K562 (cell line): ENCODE measurements around the gene GSTM2. TPM values are rescaled to one million over a fixed set of nuclear protein-coding genes. Genes with fewer than 3 reads are reported as not detected.
A peak's percentile ranks its signal among the peaks of the same experiment; 100 is the strongest.

Experiments
- ATAC-seq: fragments of 200-7000 bp; cut with Tn5 transposase; 3 replicates; pipeline ENCODE4 v1.9.1; 2020; ENCODE audit warnings: moderate library complexity
- BruUV-seq: library from RNA; stranded (reverse); fragments of 400-500 nt; replicated peaks from 2 replicates; lab custom pipeline; 2021; lab: Mats Ljungman, UMichigan
- CTCF ChIA-PET: fragments of 300-600 bp; formaldehyde crosslinking; extraction: SDS; loops from one replicate; lab custom pipeline; 2021; ENCODE audit warnings: low intra/inter-chr PET ratio; lab: Yijun Ruan, JAX
- POLR2A ChIA-PET: fragments of 300-600, 350-650 bp; sonication (Branson Sonifier 250); formaldehyde crosslinking; extraction: SDS; loops from one replicate; lab custom pipeline; 2021; ENCODE audit warnings: antibody characterized with exemption, inconsistent platforms; lab: Yijun Ruan, JAX
- DNase-seq, 4 experiments: peaks; one replicate each; pipeline versions ENCODE4 v3.0.0 to v3.0.0-alpha.2; 2011 to 2018; ENCODE audit warnings: low spot score in 3 of 4, mixed read lengths in 3 of 4; ENCODE audit errors: extremely low read depth in 1 of 4
- FAIRE-seq: peaks from 2 replicates; lab custom pipeline; 2011; peaks lifted over from hg19 to GRCh38; lab: Jason Lieb, UNC
- H2AFZ ChIP-seq: 2 replicates; pipeline ENCODE4 v1.6.0; 2011; ENCODE audit warnings: low read depth, low read length, control low read depth, inconsistent platforms
- H3K27ac ChIP-seq: fragments of 200-600 bp; 3 replicates; pipeline ENCODE4 v1.8.0; 2011; ENCODE audit warnings: low read depth, mild to moderate bottlenecking, control low read depth, inconsistent platforms, low read length, moderate library complexity, mixed read lengths; ENCODE audit errors: extremely low read depth
- H3K27me3 ChIP-seq, 2 experiments: fragments of 300-600 bp in 1 of 2; 2 replicates in 1 of 2; 3 replicates in 1 of 2; pipeline versions ENCODE4 v1.6.0 to v1.8.0; 2011; ENCODE audit warnings: inconsistent platforms in 2 of 2, low read length in 2 of 2, mild to moderate bottlenecking in 1 of 2, mixed read lengths in 1 of 2, moderate library complexity in 1 of 2; ENCODE audit not compliant: control insufficient read depth in 2 of 2, insufficient read depth in 2 of 2
- H3K36me3 ChIP-seq: fragments of 300-600 bp; 3 replicates; pipeline ENCODE4 v1.8.0; 2011; ENCODE audit warnings: mild to moderate bottlenecking, low read length, inconsistent platforms; ENCODE audit not compliant: control insufficient read depth, insufficient read depth
- H3K4me1 ChIP-seq, 2 experiments: fragments of 200-600 bp in 1 of 2; replicated peaks in 1 of 2; 2 replicates in 1 of 2; 3 replicates in 1 of 2; pipeline versions ENCODE4 v1.5.1 to v1.8.0; 2011; ENCODE audit warnings: inconsistent platforms in 2 of 2, low read length in 2 of 2, mild to moderate bottlenecking in 1 of 2, mixed read lengths in 1 of 2, moderate library complexity in 1 of 2; ENCODE audit not compliant: control insufficient read depth in 2 of 2, insufficient read depth in 2 of 2
- H3K4me2 ChIP-seq: 2 replicates; pipeline ENCODE4 v1.6.1; 2011; ENCODE audit warnings: low read length, control low read depth, inconsistent platforms, mixed read lengths; ENCODE audit not compliant: insufficient read depth
- H3K4me3 ChIP-seq: fragments of 200-600 bp; sonication (generic), shearing (Covaris generic); 2 replicates; pipeline ENCODE4 v1.5.1; 2016; ENCODE audit warnings: control low read depth, inconsistent platforms
- H3K79me2 ChIP-seq: fragments of 200-600 bp; 3 replicates; pipeline ENCODE4 v1.8.0; 2011; ENCODE audit warnings: low read length, inconsistent platforms; ENCODE audit not compliant: control insufficient read depth, insufficient read depth
- H3K9ac ChIP-seq, 2 experiments: 2 replicates each; pipeline versions ENCODE4 v1.6.0 to v1.6.1; 2011; ENCODE audit warnings: low read depth in 2 of 2, low read length in 2 of 2, control low read depth in 1 of 2, inconsistent platforms in 1 of 2, mild to moderate bottlenecking in 1 of 2, mixed read lengths in 1 of 2; ENCODE audit not compliant: insufficient read depth in 1 of 2
- H3K9me1 ChIP-seq: one replicate; pipeline ENCODE4 v1.6.0; 2011; ENCODE audit warnings: inconsistent platforms, mild to moderate bottlenecking, low read length, moderate library complexity; ENCODE audit not compliant: control insufficient read depth, insufficient read depth
- H3K9me3 ChIP-seq: replicated peaks from 2 replicates; pipeline ENCODE4 v1.5.1; 2011; ENCODE audit warnings: low read depth, low read length, inconsistent platforms; ENCODE audit not compliant: control insufficient read depth, insufficient read depth
- H4K20me1 ChIP-seq: replicated peaks from 2 replicates; pipeline ENCODE4 v1.6.1; 2011; ENCODE audit warnings: low read length, inconsistent platforms, mixed read lengths; ENCODE audit not compliant: control insufficient read depth, insufficient read depth
- FOXP1 ChIP-seq: sonication (generic); formaldehyde crosslinking; IDR thresholded peaks from 2 replicates; pipeline ENCODE4 v1.8.0; 2022; ENCODE audit warnings: mild to moderate bottlenecking, missing genetic modification reagents
- KAT2B ChIP-seq: IDR thresholded peaks from one replicate; pipeline ENCODE4 v1.6.1; 2012; ENCODE audit warnings: low read depth, mild to moderate bottlenecking, control low read depth, inconsistent platforms, low read length, moderate library complexity
- PTTG1 ChIP-seq: fragments of 450-650 bp; IDR thresholded peaks from 2 replicates; pipeline ENCODE4 v1.6.1; 2016; ENCODE audit warnings: low read depth, mild to moderate bottlenecking, missing genetic modification characterization, missing compliant biosample characterization
- THRB ChIP-seq: fragments of 450-650 bp; formaldehyde crosslinking; conservative IDR thresholded peaks from 2 replicates; pipeline ENCODE4 v1.4.0; 2022; ENCODE audit warnings: mild to moderate bottlenecking, missing genetic modification characterization
- VEZF1 ChIP-seq: fragments of 200-800 bp; sonication (Bioruptor generic); IDR thresholded peaks from 2 replicates; pipeline ENCODE4 v1.6.1; 2017; ENCODE audit warnings: missing genetic modification characterization, missing compliant biosample characterization
- ZFX ChIP-seq: sonication (generic); formaldehyde crosslinking; IDR thresholded peaks from 2 replicates; pipeline ENCODE4 v1.8.0; 2022; ENCODE audit warnings: mild to moderate bottlenecking, missing genetic modification reagents, moderate library complexity
- ZNF263 ChIP-seq: sonication (generic); formaldehyde crosslinking; IDR thresholded peaks from 2 replicates; pipeline ENCODE4 v1.8.0; 2022; ENCODE audit warnings: mild to moderate bottlenecking, missing genetic modification reagents, borderline replicate concordance
- ZNF76 ChIP-seq: fragments of 250-450 bp; sonication (Bioruptor Pico); IDR thresholded peaks from 2 replicates; pipeline ENCODE4 v1.4.0; 2020; ENCODE audit warnings: mild to moderate bottlenecking, moderate library complexity, borderline replicate concordance
- WGBS: fragments of 100-300 bp; shearing (Covaris generic); methylation state at CpG from one replicate; pipeline ENCODE4 v1.1.6; 2016; ENCODE audit warnings: low coverage, mixed read lengths; ENCODE audit not compliant: insufficient coverage; ENCODE audit errors: missing lambda C conversion rate; 5-methylcytosine and 5-hydroxymethylcytosine counted together
- in situ Hi-C: fragments of 300-500 bp; cut with MboI; formaldehyde crosslinking; loops from 4 replicates; pipeline ENCODE4 v1.15.0; 2018; ENCODE audit warnings: inconsistent platforms, mixed read lengths
- intact Hi-C: fragments of 100-400 bp; cut with micrococcal nuclease; formaldehyde crosslinking; loops from 2 replicates; pipeline ENCODE4 v1.14.2; 2022
- polyA plus RNA-seq, 8 experiments: library from polyadenylated mRNA; depleted of rRNA in 4 of 8; stranded (reverse) in 5 of 8; unstranded in 3 of 8; fragments of >200 nt; fragmentation: Nextera tagmentation in 2 of 8; fragmentation: Illumina TruSeq in 1 of 8; extraction: Ambion mirVana in 2 of 8; extraction: Trizol in 1 of 8; gene quantifications; 2 replicates each; pipeline versions ENCODE4 v1.2.1 to v1.2.3, GENCODE V29; 2011 to 2014; ENCODE audit warnings: inconsistent platforms in 1 of 8, missing spikeins in 1 of 8
- total RNA-seq, 7 experiments: library from RNA; depleted of rRNA in 6 of 7; stranded (reverse); fragments of >200 nt in 6 of 7; fragmentation: Illumina TruSeq in 2 of 7; extraction: Trizol in 2 of 7; gene quantifications; 2 replicates each; pipeline versions ENCODE4 v1.2.1 to v1.2.3, GENCODE V29; 2011 to 2021; ENCODE audit warnings: low replicate concordance in 1 of 7

Gene GSTM2
- total and polyA plus RNA-seq, 9 of the 15 experiments (the other 6 are each of a cell fraction or from before 2014, with no cell fraction given): 1.6 to 15.1 (median 6.8) TPM

- intact Hi-C loops: no loop called here
- in situ Hi-C loops: no loop called here
- H3K4me1 ChIP-seq: peaks cover 22 to 44% of the 10 kb centered on the region in 2 experiments
- H3K9me1 ChIP-seq: no peaks in the 10 kb centered on the region
- no peaks in the 10 kb centered on the region; a peak in 1 of 5 replicates for H3K27me3 ChIP-seq
- DNase-seq: no peak
- no peaks in the 10 kb centered on the region for H4K20me1 ChIP-seq
- no peak overlapping the region for H3K4me3 ChIP-seq
- FAIRE-seq: no peak
- CTCF ChIA-PET: interaction anchor here (1.0 to 6.9 kb wide), 3 partner anchors 93 to 345 kb away, joined by 3 to 77 read pairs (median 3); partner anchors contain the start of gene AHCYL1
- no peak overlapping the region for H3K4me2 ChIP-seq
- H3K79me2 ChIP-seq: no peaks in the 10 kb centered on the region
- POLR2A ChIA-PET: interaction anchor here (0.7 to 6.4 kb wide), 16 partner anchors 9 to 347 kb away, joined by 3 to 44 read pairs (median 4); partner anchors contain the start of genes AHCYL1, AMPD2, GNAI3 and GNAT2
- no peak overlapping the region for H3K27ac ChIP-seq
- TF ChIP-seq ZNF76 (CRISPR knock-in tag) (0 out of 2 replicates have a peak, but pooled peaks have one; percentile 29), VEZF1 (CRISPR knock-in tag) (no peak), PTTG1 (tag) (no peak), FOXP1 (CRISPR knock-in tag) (no peak), ZNF263 (CRISPR knock-in tag) (0 out of 2 replicates have a peak, but pooled peaks have one; percentile 50), KAT2B (peak; percentile 39), THRB (CRISPR knock-in tag) (no peak), ZFX (CRISPR knock-in tag) (0 out of 2 replicates have a peak, but pooled peaks have one; percentile 22)
- WGBS: 4% methylated on average over 9 of the region's 9 CpGs
- H3K9ac ChIP-seq: peak overlapping the region in 1 of 2 experiments; percentile 57; a peak in 2 of 4 replicates
- H3K36me3 ChIP-seq: no peaks in the 10 kb centered on the region
- BruUV-seq: no TSS peak
- no peaks in the 10 kb centered on the region for H3K9me3 ChIP-seq
- H2AFZ ChIP-seq: no peak overlapping the region
- ATAC-seq: no peak
These were observed 28.6 kb upstream of the GSTM2 start for GRCh38 chr1:109639063-109639840.
